K562 (cell line): ENCODE measurements around the gene BNIP3. TPM values are rescaled to one million over a fixed set of nuclear protein-coding genes. Genes with fewer than 3 reads are reported as not detected.
A peak's percentile ranks its signal among the peaks of the same experiment; 100 is the strongest.

Experiments used
- ATAC-seq: fragments of 200-7000 bp; cut with Tn5 transposase; 3 replicates; pipeline ENCODE4 v1.9.1; 2020; ENCODE audit warnings: moderate library complexity
- BruUV-seq: library from RNA; stranded (reverse); fragments of 400-500 nt; replicated peaks from 2 replicates; lab custom pipeline; 2021; lab: Mats Ljungman, UMichigan
- CTCF ChIA-PET: fragments of 300-600 bp; formaldehyde crosslinking; extraction: SDS; loops from one replicate; lab custom pipeline; 2021; ENCODE audit warnings: low intra/inter-chr PET ratio; lab: Yijun Ruan, JAX
- POLR2A ChIA-PET: fragments of 300-600, 350-650 bp; sonication (Branson Sonifier 250); formaldehyde crosslinking; extraction: SDS; loops from one replicate; lab custom pipeline; 2021; ENCODE audit warnings: antibody characterized with exemption, inconsistent platforms; lab: Yijun Ruan, JAX
- DNase-seq, 4 experiments: peaks; one replicate each; pipeline versions ENCODE4 v3.0.0 to v3.0.0-alpha.2; 2011 to 2018; ENCODE audit warnings: low spot score in 3 of 4, mixed read lengths in 3 of 4; ENCODE audit errors: extremely low read depth in 1 of 4
- FAIRE-seq: peaks from 2 replicates; lab custom pipeline; 2011; peaks lifted over from hg19 to GRCh38; lab: Jason Lieb, UNC
- H2AFZ ChIP-seq: 2 replicates; pipeline ENCODE4 v1.6.0; 2011; ENCODE audit warnings: low read depth, low read length, control low read depth, inconsistent platforms
- H3K27ac ChIP-seq: fragments of 200-600 bp; 3 replicates; pipeline ENCODE4 v1.8.0; 2011; ENCODE audit warnings: low read depth, mild to moderate bottlenecking, control low read depth, inconsistent platforms, low read length, moderate library complexity, mixed read lengths; ENCODE audit errors: extremely low read depth
- H3K27me3 ChIP-seq, 2 experiments: fragments of 300-600 bp in 1 of 2; 2 replicates in 1 of 2; 3 replicates in 1 of 2; pipeline versions ENCODE4 v1.6.0 to v1.8.0; 2011; ENCODE audit warnings: inconsistent platforms in 2 of 2, low read length in 2 of 2, mild to moderate bottlenecking in 1 of 2, mixed read lengths in 1 of 2, moderate library complexity in 1 of 2; ENCODE audit not compliant: control insufficient read depth in 2 of 2, insufficient read depth in 2 of 2
- H3K36me3 ChIP-seq: fragments of 300-600 bp; 3 replicates; pipeline ENCODE4 v1.8.0; 2011; ENCODE audit warnings: mild to moderate bottlenecking, low read length, inconsistent platforms; ENCODE audit not compliant: control insufficient read depth, insufficient read depth
- H3K4me1 ChIP-seq, 2 experiments: fragments of 200-600 bp in 1 of 2; replicated peaks in 1 of 2; 2 replicates in 1 of 2; 3 replicates in 1 of 2; pipeline versions ENCODE4 v1.5.1 to v1.8.0; 2011; ENCODE audit warnings: inconsistent platforms in 2 of 2, low read length in 2 of 2, mild to moderate bottlenecking in 1 of 2, mixed read lengths in 1 of 2, moderate library complexity in 1 of 2; ENCODE audit not compliant: control insufficient read depth in 2 of 2, insufficient read depth in 2 of 2
- H3K4me2 ChIP-seq: 2 replicates; pipeline ENCODE4 v1.6.1; 2011; ENCODE audit warnings: low read length, control low read depth, inconsistent platforms, mixed read lengths; ENCODE audit not compliant: insufficient read depth
- H3K4me3 ChIP-seq: fragments of 200-600 bp; sonication (generic), shearing (Covaris generic); 2 replicates; pipeline ENCODE4 v1.5.1; 2016; ENCODE audit warnings: control low read depth, inconsistent platforms
- H3K79me2 ChIP-seq: fragments of 200-600 bp; 3 replicates; pipeline ENCODE4 v1.8.0; 2011; ENCODE audit warnings: low read length, inconsistent platforms; ENCODE audit not compliant: control insufficient read depth, insufficient read depth
- H3K9ac ChIP-seq, 2 experiments: 2 replicates each; pipeline versions ENCODE4 v1.6.0 to v1.6.1; 2011; ENCODE audit warnings: low read depth in 2 of 2, low read length in 2 of 2, control low read depth in 1 of 2, inconsistent platforms in 1 of 2, mild to moderate bottlenecking in 1 of 2, mixed read lengths in 1 of 2; ENCODE audit not compliant: insufficient read depth in 1 of 2
- H3K9me1 ChIP-seq: one replicate; pipeline ENCODE4 v1.6.0; 2011; ENCODE audit warnings: inconsistent platforms, mild to moderate bottlenecking, low read length, moderate library complexity; ENCODE audit not compliant: control insufficient read depth, insufficient read depth
- H3K9me3 ChIP-seq: replicated peaks from 2 replicates; pipeline ENCODE4 v1.5.1; 2011; ENCODE audit warnings: low read depth, low read length, inconsistent platforms; ENCODE audit not compliant: control insufficient read depth, insufficient read depth
- H4K20me1 ChIP-seq: replicated peaks from 2 replicates; pipeline ENCODE4 v1.6.1; 2011; ENCODE audit warnings: low read length, inconsistent platforms, mixed read lengths; ENCODE audit not compliant: control insufficient read depth, insufficient read depth
- POLR2G ChIP-seq: fragments of 200-400 bp; formaldehyde crosslinking; IDR thresholded peaks from 2 replicates; pipeline ENCODE4 v1.6.1; 2017; ENCODE audit warnings: low read depth, mild to moderate bottlenecking, antibody characterized with exemption, low read length, moderate library complexity
- WGBS: fragments of 100-300 bp; shearing (Covaris generic); methylation state at CpG from one replicate; pipeline ENCODE4 v1.1.6; 2016; ENCODE audit warnings: low coverage, mixed read lengths; ENCODE audit not compliant: insufficient coverage; ENCODE audit errors: missing lambda C conversion rate; 5-methylcytosine and 5-hydroxymethylcytosine counted together
- in situ Hi-C: fragments of 300-500 bp; cut with MboI; formaldehyde crosslinking; loops from 4 replicates; pipeline ENCODE4 v1.15.0; 2018; ENCODE audit warnings: inconsistent platforms, mixed read lengths
- intact Hi-C: fragments of 100-400 bp; cut with micrococcal nuclease; formaldehyde crosslinking; loops from 2 replicates; pipeline ENCODE4 v1.14.2; 2022
- polyA plus RNA-seq, 8 experiments: library from polyadenylated mRNA; depleted of rRNA in 4 of 8; stranded (reverse) in 5 of 8; unstranded in 3 of 8; fragments of >200 nt; fragmentation: Nextera tagmentation in 2 of 8; fragmentation: Illumina TruSeq in 1 of 8; extraction: Ambion mirVana in 2 of 8; extraction: Trizol in 1 of 8; gene quantifications; 2 replicates each; pipeline versions ENCODE4 v1.2.1 to v1.2.3, GENCODE V29; 2011 to 2014; ENCODE audit warnings: inconsistent platforms in 1 of 8, missing spikeins in 1 of 8
- total RNA-seq, 7 experiments: library from RNA; depleted of rRNA in 6 of 7; stranded (reverse); fragments of >200 nt in 6 of 7; fragmentation: Illumina TruSeq in 2 of 7; extraction: Trizol in 2 of 7; gene quantifications; 2 replicates each; pipeline versions ENCODE4 v1.2.1 to v1.2.3, GENCODE V29; 2011 to 2021; ENCODE audit warnings: low replicate concordance in 1 of 7
- TF ChIP-seq, protein P1 (sequence below), 2 experiments: fragments of 450-650 bp; conservative IDR thresholded peaks; 2 replicates each; pipeline ENCODE4 v1.6.1; 2017; ENCODE audit warnings: mild to moderate bottlenecking in 2 of 2, moderate library complexity in 2 of 2
- TF ChIP-seq, protein P2 (sequence below): fragments of 150-350 bp; IDR thresholded peaks from 2 replicates; pipeline ENCODE4 v1.6.1; 2014; ENCODE audit warnings: low read depth, mild to moderate bottlenecking, low read length, borderline replicate concordance

Gene BNIP3
- total and polyA plus RNA-seq, 9 of the 15 experiments (the other 6 are each of a cell fraction or from before 2014, with no cell fraction given) = 9.2 to 119 (median 42.2) TPM

DNA sequence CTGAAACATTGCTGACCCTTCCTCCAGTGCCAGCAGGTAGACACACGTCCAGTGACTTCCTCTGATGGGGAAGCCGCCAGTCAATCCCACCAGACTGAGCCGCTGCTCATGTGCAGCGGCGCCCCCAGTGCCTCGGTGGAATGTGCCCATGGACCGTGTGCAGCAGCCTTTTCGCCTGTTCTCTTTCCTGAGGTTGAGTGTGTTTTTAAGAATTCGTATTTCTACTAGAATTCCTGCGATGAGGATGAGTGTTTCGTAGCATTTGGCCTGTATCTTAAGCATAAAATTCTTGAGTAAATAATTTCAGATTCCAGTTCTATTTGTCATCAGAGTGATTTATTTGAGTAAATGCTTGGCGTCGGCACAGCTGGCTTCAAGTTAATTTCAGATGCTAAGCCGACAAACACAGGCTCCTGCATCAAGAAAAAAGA, 35.4 kb downstream of the BNIP3 start:
- H3K4me3 ChIP-seq = no peak overlapping the region
- no peaks in the 10 kb centered on the region for H4K20me1 ChIP-seq
- no peaks in the 10 kb centered on the region for H3K9me1 ChIP-seq
- CTCF ChIA-PET = no interaction called here
- H3K27me3 ChIP-seq = no peaks in the 10 kb centered on the region
- WGBS = 96% methylated on average over 4 of the region's 14 CpGs
- no peaks in the 10 kb centered on the region for H3K79me2 ChIP-seq
- no peak overlapping the region for H2AFZ ChIP-seq
- H3K4me2 ChIP-seq = no peak overlapping the region
- no peak for ATAC-seq
- no peak overlapping the region for H3K9ac ChIP-seq
- POLR2A ChIA-PET = no interaction called here
- intact Hi-C loops (no loop called here), in situ Hi-C loops (no loop called here)
- peaks cover 93% of the 10 kb centered on the region; the same call in 2 of the 3 replicates for H3K36me3 ChIP-seq
- no TSS peak for BruUV-seq
- no peaks in the 10 kb centered on the region for H3K4me1 ChIP-seq
- H3K27ac ChIP-seq = no peak overlapping the region
- FAIRE-seq = no peak
- H3K9me3 ChIP-seq = no peaks in the 10 kb centered on the region
- DNase-seq = no peak
- TF ChIP-seq, protein P1, sequence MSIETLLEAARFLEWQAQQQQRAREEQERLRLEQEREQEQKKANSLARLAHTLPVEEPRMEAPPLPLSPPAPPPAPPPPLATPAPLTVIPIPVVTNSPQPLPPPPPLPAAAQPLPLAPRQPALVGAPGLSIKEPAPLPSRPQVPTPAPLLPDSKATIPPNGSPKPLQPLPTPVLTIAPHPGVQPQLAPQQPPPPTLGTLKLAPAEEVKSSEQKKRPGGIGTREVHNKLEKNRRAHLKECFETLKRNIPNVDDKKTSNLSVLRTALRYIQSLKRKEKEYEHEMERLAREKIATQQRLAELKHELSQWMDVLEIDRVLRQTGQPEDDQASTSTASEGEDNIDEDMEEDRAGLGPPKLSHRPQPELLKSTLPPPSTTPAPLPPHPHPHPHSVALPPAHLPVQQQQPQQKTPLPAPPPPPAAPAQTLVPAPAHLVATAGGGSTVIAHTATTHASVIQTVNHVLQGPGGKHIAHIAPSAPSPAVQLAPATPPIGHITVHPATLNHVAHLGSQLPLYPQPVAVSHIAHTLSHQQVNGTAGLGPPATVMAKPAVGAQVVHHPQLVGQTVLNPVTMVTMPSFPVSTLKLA (conservative IDR thresholded peaks at IDR 0.05) = no peak

DNA sequence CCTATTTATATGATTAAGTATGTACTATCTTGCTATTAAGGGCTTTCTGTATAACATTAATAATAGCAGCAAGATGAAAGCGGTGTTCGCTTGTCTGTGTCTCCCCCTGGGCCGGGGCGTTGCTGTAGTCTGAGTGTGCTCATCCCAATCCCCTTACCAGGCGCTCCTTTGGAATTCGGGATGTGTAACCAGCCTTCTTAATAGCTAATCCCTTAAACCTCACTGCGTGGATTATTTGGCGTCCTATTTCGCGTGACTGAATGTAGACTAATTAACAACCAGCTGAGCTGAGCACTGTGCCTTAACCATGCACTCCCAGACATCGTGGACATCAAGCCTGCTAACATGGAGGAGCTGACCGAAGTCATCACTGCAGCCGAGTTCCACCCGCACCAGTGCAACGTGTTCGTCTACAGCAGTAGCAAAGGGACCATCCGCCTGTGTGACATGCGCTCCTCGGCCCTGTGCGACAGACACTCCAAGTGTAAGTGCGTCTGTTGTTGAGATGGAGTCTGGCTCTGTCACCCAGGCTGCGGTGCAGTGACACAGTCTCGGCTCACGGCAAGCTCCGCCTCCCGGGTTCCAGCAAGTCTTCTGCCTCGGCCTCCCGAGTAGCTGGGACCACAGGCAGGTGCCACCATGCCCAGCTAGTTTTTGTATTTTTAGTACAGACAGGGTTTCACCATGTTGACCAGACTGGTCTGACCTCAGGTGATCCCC, 36.6 kb downstream of the BNIP3 start:
- no peak for FAIRE-seq
- no peaks in the 10 kb centered on the region for H3K27me3 ChIP-seq
- no peaks in the 10 kb centered on the region for H3K9me3 ChIP-seq
- H4K20me1 ChIP-seq = no peaks in the 10 kb centered on the region
- peaks cover 96% of the 10 kb centered on the region; the same call in 2 of the 3 replicates for H3K36me3 ChIP-seq
- ChIA-PET CTCF (no interaction called here), POLR2A (interaction anchor here (0.7 kb wide), 1 partner anchor 58 kb away, joined by 3 read pairs; no protein-coding TSS in a partner anchor)
- no peak for ATAC-seq
- intact Hi-C loops (no loop called here), in situ Hi-C loops (no loop called here)
- H3K4me3 ChIP-seq = no peak overlapping the region
- no peaks in the 10 kb centered on the region for H3K79me2 ChIP-seq
- H3K9ac ChIP-seq = no peak overlapping the region
- no peaks in the 10 kb centered on the region for H3K4me1 ChIP-seq
- H3K9me1 ChIP-seq = no peaks in the 10 kb centered on the region
- H3K27ac ChIP-seq = no peak overlapping the region
- no peak for DNase-seq
- TF ChIP-seq, protein P2, sequence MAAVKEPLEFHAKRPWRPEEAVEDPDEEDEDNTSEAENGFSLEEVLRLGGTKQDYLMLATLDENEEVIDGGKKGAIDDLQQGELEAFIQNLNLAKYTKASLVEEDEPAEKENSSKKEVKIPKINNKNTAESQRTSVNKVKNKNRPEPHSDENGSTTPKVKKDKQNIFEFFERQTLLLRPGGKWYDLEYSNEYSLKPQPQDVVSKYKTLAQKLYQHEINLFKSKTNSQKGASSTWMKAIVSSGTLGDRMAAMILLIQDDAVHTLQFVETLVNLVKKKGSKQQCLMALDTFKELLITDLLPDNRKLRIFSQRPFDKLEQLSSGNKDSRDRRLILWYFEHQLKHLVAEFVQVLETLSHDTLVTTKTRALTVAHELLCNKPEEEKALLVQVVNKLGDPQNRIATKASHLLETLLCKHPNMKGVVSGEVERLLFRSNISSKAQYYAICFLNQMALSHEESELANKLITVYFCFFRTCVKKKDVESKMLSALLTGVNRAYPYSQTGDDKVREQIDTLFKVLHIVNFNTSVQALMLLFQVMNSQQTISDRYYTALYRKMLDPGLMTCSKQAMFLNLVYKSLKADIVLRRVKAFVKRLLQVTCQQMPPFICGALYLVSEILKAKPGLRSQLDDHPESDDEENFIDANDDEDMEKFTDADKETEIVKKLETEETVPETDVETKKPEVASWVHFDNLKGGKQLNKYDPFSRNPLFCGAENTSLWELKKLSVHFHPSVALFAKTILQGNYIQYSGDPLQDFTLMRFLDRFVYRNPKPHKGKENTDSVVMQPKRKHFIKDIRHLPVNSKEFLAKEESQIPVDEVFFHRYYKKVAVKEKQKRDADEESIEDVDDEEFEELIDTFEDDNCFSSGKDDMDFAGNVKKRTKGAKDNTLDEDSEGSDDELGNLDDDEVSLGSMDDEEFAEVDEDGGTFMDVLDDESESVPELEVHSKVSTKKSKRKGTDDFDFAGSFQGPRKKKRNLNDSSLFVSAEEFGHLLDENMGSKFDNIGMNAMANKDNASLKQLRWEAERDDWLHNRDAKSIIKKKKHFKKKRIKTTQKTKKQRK = no peak
- TF ChIP-seq POLR2G = 0 out of 2 replicates have a peak, but pooled peaks have one; percentile 43
- 98% methylated on average over 20 of the region's 28 CpGs for WGBS
- H2AFZ ChIP-seq = no peak overlapping the region
- no TSS peak for BruUV-seq
- H3K4me2 ChIP-seq = no peak overlapping the region
